Measurements from ENCODE around the gene CADM2.

The CADM2 gene

GRCh38 chr3:85835857-85836440, 877.2 kb downstream of the CADM2 start:
- no peak for DNase-seq (ENCODE audit: low read depth, low spot score)
- no peak overlapping the region for H3K4me3 ChIP-seq (ENCODE audit: low read depth, low read length)
- POLR2A ChIA-PET: no interaction called here
- TF ChIP-seq CTCF (IDR thresholded peaks at IDR 0.05; ENCODE audit: insufficient read depth, low read length, missing control alignments): no peak
- CTCF ChIA-PET: no interaction called here

- ChIA-PET CTCF (no interaction called here), POLR2A (no interaction called here)
- TF ChIP-seq CTCF (IDR thresholded peaks at IDR 0.05; ENCODE audit: insufficient read depth, low read length, missing control alignments): no peak
- H3K4me3 ChIP-seq (ENCODE audit: low read depth, low read length): no peak overlapping the region
- no peak for DNase-seq (ENCODE audit: low read depth, low spot score)
Measured at GRCh38 chr3:85837402-85837801, 878.6 kb downstream of the CADM2 start.

GRCh38 chr3:85838921-85839320, 880.1 kb downstream of the CADM2 start:
- TF ChIP-seq CTCF (IDR thresholded peaks at IDR 0.05; ENCODE audit: insufficient read depth, low read length, missing control alignments): no peak
- no peak overlapping the region for H3K4me3 ChIP-seq (ENCODE audit: low read depth, low read length)
- POLR2A ChIA-PET: no interaction called here
- DNase-seq (ENCODE audit: low read depth, low spot score): no peak
- CTCF ChIA-PET: no interaction called here

- ChIA-PET CTCF (no interaction called here), POLR2A (no interaction called here)
- no peak overlapping the region for H3K4me3 ChIP-seq (ENCODE audit: low read depth, low read length)
- DNase-seq (ENCODE audit: low read depth, low spot score): no peak
- no peak for TF ChIP-seq CTCF (IDR thresholded peaks at IDR 0.05; ENCODE audit: insufficient read depth, low read length, missing control alignments)
Measured at GRCh38 chr3:85842081-85842480, 883.3 kb downstream of the CADM2 start.

GRCh38 chr3:85846940-85847339, 888.2 kb downstream of the CADM2 start:
- no peak for DNase-seq (ENCODE audit: low read depth, low spot score)
- ChIA-PET CTCF (no interaction called here), POLR2A (no interaction called here)
- no peak for TF ChIP-seq CTCF (IDR thresholded peaks at IDR 0.05; ENCODE audit: insufficient read depth, low read length, missing control alignments)
- H3K4me3 ChIP-seq (ENCODE audit: low read depth, low read length): no peak overlapping the region

GRCh38 chr3:85851071-85851470, 892.3 kb downstream of the CADM2 start:
- no peak for TF ChIP-seq CTCF (IDR thresholded peaks at IDR 0.05; ENCODE audit: insufficient read depth, low read length, missing control alignments)
- CTCF ChIA-PET: no interaction called here
- POLR2A ChIA-PET: no interaction called here

More at GRCh38 chr3:85851071-85851470, 892.3 kb downstream of the CADM2 start:
- H3K4me3 ChIP-seq (ENCODE audit: low read depth, low read length): no peak overlapping the region
- no peak for DNase-seq (ENCODE audit: low read depth, low spot score)
